IPS-18c (cell line): ENCODE results near the gene PTPRT.

ENCODE experiments used
- H3K4me3 ChIP-seq: 2 replicates; pipeline ENCODE4 v1.7.0; 2013; ENCODE audit warnings: low read depth, mild to moderate bottlenecking, low read length, moderate library complexity; ENCODE audit not compliant: insufficient read depth
- H3K9me3 ChIP-seq: one replicate; pipeline ENCODE4 v1.6.1; 2013; ENCODE audit warnings: mild to moderate bottlenecking, low read length, moderate library complexity; ENCODE audit not compliant: control insufficient read depth, insufficient read depth

The PTPRT gene

DNA sequence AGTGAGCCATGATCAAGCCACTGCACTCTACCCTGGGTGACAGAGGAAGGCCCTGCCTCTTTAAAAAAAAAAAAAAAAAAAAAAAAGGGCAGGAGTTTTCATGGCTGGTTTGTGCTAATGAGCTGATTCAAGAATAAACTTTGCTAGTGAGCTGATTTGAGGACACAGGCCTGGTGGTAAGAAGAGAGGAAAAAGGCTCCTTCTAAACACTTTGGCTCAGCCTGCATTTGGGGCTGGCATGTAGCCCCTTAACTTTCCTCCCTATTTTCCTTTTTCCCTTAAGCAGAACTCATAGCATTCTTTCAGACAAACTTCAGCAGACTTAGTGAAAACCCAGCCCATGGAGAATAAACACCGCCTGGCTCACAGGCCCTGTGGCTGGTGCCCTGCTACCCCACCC is 432.7 kb downstream of the PTPRT start:
- Histone ChIP-seq H3K4me3 (no peak overlapping the region), H3K9me3 (no peaks in the 10 kb centered on the region)

DNA sequence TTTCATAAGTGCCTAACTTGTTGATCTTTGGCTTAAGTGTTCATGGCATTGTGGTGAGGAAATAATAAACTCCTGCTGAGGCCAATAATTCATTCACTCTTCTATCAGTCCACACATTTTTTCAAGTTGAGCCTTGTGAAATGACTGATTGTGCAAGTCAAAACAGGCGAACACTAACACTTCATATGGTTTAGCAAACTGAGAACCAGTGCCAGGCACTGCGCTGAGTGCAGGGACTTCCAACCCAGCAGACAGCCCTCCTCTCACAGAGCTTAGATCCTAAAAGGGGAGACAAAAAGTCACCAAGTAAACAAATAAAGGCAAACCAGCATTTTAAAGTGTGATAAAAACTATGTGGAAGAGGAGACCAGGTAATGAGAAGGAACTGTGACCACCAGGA is 435.0 kb downstream of the PTPRT start:
- Histone ChIP-seq H3K9me3 (no peaks in the 10 kb centered on the region), H3K4me3 (no peak overlapping the region)

- H3K9me3 ChIP-seq, result no peaks in the 10 kb centered on the region
Observed at GRCh38 chr20:42752620-42753019, 437.1 kb downstream of the PTPRT start.

DNA sequence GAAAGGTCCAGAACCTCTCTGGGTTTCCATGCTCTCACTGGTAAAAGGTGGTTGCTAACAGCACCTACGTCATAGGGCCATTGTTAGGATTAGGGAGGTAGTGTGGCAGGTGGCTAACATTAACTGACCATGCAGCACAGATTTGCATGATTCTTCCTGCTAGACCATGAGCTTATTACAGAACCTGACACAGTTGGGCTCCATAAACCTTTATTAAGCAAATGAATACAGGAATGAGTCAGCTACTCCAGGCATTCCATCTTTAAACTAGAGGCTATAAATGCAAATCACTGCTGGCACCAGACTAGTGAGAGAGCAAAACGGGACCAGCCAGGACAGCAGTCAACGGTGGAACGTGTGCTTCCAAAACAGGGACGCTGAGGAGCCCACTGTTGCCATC is 440.1 kb downstream of the PTPRT start:
- Histone ChIP-seq H3K4me3 (no peak overlapping the region), H3K9me3 (no peaks in the 10 kb centered on the region)

More at GRCh38 chr20:42752620-42753019, 437.1 kb downstream of the PTPRT start:
- no peak overlapping the region for H3K4me3 ChIP-seq

DNA sequence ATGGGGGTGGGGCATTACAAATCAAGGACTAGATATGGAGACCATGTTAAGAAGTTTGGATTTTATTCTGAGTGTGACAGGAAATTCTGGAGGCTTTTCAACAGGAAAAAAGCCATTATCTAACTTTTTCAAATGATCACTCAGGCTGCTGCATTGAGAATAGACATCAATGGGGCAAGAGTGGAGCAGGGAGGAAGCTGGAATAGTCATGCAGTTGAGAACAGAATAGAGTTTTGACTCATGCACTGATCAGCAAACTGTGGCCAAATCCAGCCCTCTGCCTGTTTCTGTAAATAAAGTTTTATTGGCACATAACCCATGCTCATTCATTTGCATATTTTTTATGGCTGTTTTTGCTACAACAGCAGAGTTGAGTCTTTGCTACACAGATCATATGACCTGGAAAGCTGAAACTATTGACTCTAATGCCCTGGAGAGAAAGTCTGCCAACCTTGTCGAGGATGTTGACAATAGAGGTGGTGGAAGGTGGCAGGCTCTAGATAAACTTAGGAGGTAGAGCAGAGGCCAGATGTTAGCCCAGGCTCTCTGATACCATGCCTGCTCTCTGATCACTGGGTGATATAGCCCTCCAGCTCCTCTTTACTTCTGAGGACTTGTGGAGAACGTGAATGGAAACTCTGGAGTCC is 441.8 kb downstream of the PTPRT start:
- no peak overlapping the region for H3K4me3 ChIP-seq
- H3K9me3 ChIP-seq, result no peaks in the 10 kb centered on the region

- Histone ChIP-seq H3K9me3 (no peaks in the 10 kb centered on the region), H3K4me3 (no peak overlapping the region)
Observed at GRCh38 chr20:42744756-42745465, 444.8 kb downstream of the PTPRT start.

DNA sequence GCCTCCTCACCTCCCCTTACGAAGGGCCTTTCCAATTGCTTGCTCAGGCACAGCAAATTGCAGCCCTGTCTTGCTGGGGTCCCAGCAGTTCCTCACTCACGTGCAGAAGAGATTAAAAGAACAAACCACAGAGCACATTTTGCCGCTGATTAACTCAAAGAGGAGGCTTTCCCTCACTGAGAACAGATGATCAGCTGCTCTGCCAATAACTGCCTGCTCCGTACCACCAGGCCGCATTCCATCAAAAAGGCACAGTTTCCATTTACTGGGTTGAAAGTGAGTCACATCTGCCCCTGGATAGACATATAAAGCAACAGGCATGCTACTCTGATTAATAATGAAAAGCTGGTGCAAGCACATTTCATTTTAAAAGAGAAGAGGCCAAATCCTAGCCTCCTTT is 446.8 kb downstream of the PTPRT start:
- H3K9me3 ChIP-seq, result no peaks in the 10 kb centered on the region
- H3K4me3 ChIP-seq, result no peak overlapping the region

DNA sequence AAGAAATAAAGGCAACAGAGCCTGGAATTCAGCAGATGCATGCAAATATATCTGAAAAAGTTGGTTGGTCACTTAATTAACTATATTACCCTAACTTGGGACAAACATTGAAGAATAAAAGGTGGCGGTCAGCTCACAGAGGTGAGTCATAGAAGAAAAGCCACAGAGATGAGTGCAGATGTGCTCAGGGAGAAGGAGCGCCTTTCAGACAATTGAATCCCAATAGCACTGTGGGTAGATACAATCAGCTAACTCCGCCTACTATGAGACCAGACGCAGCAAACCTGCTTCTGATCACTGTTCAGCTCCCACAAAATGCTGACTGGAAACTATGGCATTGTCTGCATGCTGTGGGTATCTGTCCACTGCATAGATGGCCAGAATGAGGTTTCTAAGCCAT is 447.8 kb downstream of the PTPRT start:
- no peaks in the 10 kb centered on the region for H3K9me3 ChIP-seq
- no peak overlapping the region for H3K4me3 ChIP-seq

DNA sequence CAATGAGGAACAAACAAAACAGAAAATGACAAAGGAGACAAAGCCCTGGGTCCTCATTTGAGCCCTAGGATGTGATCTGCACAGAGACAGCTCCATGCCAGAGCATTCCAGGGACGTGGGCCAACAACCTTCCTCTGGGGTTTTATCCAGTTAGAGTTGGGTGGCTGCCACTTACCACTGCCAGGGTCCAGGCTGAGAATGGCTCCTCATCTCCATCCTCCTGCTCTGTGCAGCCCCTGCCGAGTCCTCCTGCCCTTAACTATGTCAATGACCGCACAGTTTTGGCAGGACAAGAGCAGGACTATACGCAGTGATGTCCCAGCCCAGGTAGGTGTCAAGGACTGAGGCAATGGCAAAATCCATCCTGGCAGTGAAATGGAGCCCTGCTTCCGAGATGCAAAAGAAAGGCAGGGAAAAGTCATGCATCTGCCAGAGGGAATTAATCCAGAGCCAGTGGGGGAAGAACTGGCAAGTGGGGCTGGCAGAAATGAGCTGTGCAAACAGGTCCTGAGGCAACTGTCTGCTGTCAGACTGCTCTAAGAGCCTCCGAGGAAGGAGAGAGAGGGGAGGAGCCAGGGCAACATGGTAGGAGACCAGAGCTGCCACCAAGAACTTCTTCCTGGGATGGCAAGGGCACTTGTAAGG is 449.4 kb downstream of the PTPRT start:
- Histone ChIP-seq H3K4me3 (no peak overlapping the region), H3K9me3 (no peaks in the 10 kb centered on the region)

GRCh38 chr20:42739683-42740082 is 450.0 kb downstream of the PTPRT start:
- Histone ChIP-seq H3K4me3 (no peak overlapping the region), H3K9me3 (no peaks in the 10 kb centered on the region)

DNA sequence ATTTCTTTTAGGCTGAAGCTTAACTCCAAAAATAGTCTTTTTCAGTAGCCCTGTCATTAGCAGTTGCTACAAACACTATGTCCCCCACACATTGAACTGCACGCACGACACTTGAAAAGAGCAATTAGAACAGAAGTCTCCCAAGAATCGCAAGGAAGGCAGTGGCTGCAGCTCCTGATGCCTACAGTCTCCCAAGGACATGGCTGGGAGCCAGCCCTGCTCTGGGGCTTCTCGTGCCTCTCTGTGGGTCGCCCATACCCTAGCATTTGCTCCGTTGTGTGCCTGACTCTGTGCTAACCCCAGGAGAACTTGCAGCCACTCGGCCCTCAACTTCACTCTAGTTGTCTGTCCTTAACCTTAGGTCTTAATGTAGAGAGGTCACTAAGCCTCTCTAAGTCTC is 454.2 kb downstream of the PTPRT start:
- H3K9me3 ChIP-seq, result no peaks in the 10 kb centered on the region
- H3K4me3 ChIP-seq, result no peak overlapping the region

- Histone ChIP-seq H3K9me3 (no peaks in the 10 kb centered on the region), H3K4me3 (no peak overlapping the region)
Observed at GRCh38 chr20:42734660-42735368, 454.9 kb downstream of the PTPRT start.

- Histone ChIP-seq H3K9me3 (no peaks in the 10 kb centered on the region), H3K4me3 (no peak overlapping the region)
Observed at GRCh38 chr20:42721923-42722322, 467.8 kb downstream of the PTPRT start.

GRCh38 chr20:42714298-42715141 is 475.2 kb downstream of the PTPRT start:
- Histone ChIP-seq H3K9me3 (peaks cover 9% of the 10 kb centered on the region), H3K4me3 (no peak overlapping the region)

GRCh38 chr20:42708266-42708665 is 481.4 kb downstream of the PTPRT start:
- Histone ChIP-seq H3K4me3 (no peak overlapping the region), H3K9me3 (peaks cover 15% of the 10 kb centered on the region)

DNA sequence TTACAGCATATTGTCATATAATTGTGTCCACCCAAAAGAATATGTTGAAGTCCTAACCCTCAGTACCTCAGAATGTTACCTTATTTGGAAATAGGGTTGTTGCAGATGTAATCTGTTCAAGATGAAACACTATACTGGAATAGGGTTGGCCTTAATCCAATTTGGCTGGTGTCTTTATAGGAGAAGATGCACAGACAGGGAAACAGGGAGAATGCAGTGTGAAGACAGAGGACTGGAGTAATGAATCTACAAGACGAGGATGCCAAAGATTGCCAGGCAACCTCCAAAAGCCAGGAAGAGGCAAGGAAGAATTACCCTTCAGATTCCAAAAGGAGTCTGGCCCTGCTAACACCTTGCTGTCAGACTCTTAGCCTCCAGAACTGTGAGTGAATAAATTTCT is 482.9 kb downstream of the PTPRT start:
- no peak overlapping the region for H3K4me3 ChIP-seq
- H3K9me3 ChIP-seq, result peaks cover 15% of the 10 kb centered on the region

DNA sequence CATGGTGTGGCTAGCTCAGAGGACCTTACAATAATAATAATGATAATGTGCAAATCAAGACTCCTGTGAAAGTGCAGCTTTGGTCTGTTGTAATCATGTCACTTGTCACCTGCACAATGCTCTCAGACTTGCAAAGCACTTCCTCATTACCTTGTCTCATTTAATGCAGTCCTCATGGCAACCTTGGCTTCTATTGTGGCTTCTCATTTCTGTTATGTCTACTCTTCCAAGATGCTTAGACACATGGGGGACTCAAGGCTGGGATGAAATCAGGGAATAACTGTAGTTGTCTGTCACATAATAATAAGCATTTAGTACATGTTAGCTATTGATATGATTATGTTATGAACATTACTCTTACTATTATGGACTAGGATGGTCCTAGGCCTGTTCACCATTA is 484.2 kb downstream of the PTPRT start:
- Histone ChIP-seq H3K9me3 (peaks cover 11% of the 10 kb centered on the region), H3K4me3 (no peak overlapping the region)
